HG02852 (cell line): ENCODE measurements around the gene PI4KB.

Experiments
- ATAC-seq: cut with Tn5 transposase; IDR thresholded peaks from one replicate; pipeline ENCODE4 v1.9.1; 2021; ENCODE audit warnings: mild to moderate bottlenecking, moderate library complexity; ENCODE audit not compliant: unreplicated experiment

Gene PI4KB

DNA sequence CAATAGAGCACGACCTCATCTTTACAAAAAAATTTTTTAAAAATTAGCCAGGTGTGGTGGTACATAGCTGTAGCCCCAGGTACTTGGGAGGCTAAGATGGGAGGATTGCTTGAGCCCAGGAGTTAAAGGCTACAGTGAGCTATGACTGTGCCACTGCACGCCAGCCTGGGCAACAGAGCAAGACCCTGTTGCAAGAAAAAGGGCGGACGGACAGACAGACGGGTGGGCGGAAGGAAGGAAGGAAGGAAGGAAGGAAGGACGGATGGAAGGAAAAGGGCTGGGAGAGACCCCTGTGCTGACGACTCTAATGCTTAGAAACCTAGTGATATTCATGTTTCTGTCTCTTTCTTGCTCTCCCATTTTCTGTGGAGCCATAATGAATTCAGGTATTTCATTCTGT is 14.4 kb downstream of the PI4KB start:
- no peak for ATAC-seq

- ATAC-seq, result no peak
These were observed 14.8 kb downstream of the PI4KB start for GRCh38 chr1:151312411-151312810.

DNA sequence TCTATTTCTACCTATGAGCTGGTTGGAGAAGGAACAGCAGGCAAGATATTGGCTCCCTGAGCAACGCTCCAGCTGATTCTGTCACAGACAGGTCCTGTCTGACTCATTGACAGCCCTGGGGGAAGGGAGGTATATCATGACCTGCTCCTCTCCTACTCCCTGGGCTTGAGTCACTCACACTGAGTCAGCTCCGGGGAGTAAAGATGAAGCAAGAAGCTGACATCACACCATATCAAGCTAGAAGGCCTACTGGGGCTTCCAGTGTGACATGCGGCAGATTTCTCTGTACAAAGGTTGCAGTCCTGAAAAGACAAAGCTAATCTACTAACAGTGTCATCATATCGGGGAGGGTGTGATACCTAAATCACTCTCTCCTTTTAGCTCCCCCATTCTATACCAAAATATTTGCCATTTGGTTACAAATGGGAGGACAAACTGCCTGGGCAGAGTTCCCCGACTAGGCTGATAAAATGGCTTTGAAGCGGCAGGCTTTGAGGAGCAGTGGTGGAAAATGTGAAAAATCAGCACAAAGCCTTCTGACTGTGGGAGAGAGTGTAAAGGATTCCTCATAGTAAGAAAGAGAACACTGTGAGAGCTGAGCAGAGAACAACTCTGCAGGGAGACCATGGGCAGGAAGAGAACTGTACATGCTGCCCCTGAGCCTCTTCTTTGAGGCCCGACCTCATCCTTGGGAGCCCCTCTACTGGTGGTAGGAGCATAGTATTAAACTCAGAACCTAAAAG is 15.5 kb downstream of the PI4KB start:
- no peak for ATAC-seq

DNA sequence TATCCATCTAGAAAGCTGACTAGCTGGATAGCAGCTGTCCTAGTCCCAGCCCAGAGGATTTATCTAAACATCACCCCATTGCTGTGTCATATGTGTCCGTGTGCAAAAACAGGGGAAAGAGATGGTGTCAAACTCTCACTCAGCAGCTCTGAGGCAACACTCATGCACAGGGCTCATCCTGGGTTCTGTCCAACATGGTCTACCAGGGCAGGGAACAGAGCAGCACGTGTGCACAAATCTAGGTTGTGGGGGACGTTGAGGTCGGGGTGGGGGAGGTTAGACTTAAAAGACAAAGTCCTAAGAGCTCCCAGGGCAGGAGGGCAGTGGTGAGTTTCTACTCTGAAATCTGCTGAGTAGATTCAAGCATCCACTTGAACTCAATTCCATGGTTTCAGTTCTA is 16.2 kb downstream of the PI4KB start:
- no peak for ATAC-seq

DNA sequence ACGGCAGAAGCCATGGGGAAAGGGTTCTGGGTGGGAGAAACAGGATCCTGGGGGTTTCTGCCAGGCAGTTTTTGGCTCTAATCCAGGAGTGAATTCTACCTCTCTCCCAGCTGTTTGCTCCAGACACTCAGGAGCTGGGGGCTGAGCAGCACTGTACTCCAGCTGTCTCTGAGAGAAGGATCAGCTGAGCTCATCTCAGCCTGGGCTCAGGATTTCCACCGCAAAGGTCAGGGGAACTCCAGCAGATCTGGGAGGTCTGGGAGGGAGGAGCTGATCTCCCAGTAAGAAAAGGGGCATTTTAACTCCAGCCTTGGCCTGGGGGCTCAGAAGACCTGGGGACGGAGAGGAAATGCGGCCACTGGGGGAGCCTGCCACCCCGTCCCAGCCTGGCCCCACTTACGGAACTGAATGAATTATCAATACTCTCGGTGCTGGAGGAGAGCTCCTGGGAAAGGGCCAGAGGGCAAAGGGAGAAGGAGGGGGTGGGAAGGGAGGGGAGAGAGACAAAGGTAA is 17.3 kb downstream of the PI4KB start:
- ATAC-seq, result no peak

DNA sequence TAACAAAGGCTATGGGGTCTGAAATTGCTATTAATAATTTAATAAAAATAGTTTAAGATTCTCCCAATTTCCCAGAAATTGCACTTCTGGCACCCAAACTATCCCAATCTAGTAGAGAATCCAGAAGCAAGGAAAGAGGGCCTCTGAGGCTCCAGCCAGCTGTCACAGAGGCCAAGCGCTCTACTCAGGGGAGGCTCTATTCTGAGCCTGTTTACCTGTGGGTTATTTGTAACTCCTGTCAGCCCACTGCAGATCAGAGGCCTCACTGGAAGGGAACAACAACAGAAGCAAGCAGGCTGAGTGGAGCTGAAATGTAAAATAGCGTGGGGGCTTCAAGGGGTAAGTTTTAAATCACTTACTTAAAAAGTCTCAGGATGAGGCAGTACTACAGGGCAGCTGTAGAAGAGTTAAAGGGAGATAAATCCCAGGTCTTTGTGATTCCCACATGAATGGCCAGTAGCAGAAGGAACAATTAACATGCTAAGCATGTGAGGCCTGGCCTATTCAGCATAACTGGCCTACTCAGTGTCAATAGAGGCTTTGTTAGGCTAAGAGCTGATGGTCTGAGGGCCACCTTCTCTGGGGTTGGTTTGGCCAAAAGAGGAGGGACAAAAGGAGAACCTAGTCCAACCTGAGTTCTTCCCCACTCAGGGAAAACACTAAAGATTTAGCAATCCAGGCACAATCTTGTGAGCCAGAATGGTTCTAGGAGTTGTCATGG is 32.3 kb downstream of the PI4KB start:
- ATAC-seq, result no peak

DNA sequence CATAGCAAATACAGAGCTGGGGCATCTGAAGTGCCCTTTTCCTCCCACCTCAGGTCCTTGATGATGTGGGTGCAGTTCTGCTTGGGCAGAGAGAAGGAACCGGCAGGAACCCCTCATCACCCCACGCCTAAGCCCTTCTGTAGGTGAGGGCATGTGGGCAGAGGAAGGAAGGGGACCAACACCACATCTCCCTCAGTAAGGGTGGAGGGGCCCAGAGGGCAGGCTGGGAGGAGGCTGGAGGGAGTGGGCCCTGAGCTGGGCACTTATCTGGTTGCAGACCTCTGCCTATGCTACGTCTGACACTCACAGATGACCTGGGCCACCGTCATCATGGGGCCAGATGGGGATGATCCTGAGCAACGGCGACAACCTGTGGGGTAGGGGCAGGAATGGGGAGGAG is 34.1 kb downstream of the PI4KB start:
- no peak for ATAC-seq

DNA sequence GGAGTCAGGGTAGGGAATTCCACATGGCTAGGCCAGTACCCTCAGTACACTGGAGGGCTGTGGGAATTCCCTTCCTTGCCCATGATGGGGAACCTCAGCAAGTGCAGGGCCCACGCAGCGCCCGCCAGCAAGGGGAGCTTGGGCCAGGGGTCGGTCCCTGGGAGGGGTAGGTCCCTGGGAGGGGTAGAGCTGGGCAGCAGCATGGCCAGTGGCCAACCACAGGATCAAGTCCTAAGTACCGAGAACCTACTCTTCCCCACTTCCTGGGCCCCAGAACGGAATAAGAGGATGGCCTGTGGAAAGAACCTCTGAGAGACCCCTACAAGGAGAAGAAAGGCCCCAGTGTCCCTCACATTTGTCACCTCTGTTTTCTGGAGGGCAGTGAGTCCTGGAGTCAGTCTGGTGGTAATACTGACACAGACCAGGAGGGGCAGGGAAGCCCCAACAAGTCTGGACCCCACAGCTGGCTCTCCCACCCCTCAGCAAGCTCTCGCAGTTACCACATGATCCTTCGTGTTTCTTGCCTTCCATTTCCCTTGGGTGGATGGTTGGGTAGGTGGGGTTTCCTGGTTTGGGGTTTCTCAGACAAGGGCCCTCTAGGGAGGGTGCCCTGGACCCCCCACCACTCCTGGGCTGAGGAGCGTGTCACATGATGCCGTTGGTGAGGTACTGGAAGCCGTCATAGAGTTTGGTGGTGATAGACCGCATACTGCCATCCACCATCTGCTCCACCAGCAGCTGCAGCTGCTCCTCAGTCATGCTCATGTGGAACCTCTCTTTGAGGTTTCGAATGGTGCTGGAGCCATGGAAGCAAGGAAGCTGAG is 34.8 kb downstream of the PI4KB start:
- no peak for ATAC-seq

- no peak for ATAC-seq
These were observed 36.4 kb downstream of the PI4KB start for GRCh38 chr1:151290709-151291303.

- ATAC-seq, result no peak
These were observed 37.1 kb downstream of the PI4KB start for GRCh38 chr1:151289991-151290708.

GRCh38 chr1:151289080-151289935 is 37.9 kb downstream of the PI4KB start:
- no peak for ATAC-seq

- ATAC-seq, result no peak
These were observed 38.7 kb downstream of the PI4KB start for GRCh38 chr1:151288502-151288901.

DNA sequence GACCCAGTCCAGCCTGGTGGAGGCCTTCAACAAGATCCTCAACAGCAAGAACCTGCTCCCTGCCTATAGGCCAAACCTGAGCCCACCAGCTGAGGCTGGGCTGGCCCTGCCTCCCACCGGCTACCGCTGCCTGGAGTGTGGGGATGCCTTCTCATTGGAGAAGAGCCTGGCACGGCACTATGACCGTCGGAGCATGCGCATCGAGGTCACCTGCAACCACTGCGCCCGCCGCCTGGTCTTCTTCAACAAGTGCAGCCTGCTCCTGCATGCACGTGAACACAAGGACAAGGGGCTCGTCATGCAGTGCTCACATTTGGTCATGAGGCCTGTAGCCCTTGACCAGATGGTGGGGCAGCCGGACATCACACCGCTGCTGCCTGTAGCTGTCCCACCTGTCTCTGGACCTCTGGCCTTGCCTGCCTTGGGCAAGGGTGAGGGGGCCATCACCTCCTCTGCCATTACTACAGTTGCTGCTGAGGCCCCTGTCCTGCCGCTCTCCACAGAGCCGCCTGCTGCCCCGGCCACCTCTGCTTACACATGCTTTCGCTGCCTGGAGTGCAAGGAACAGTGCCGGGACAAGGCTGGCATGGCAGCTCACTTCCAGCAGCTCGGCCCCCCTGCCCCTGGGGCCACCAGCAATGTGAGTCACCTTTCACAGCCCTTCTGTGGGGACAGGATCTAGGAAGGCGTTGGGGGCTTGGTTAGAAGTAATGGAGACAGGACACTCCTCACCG is 39.3 kb downstream of the PI4KB start:
- no peak for ATAC-seq

- no peak for ATAC-seq
These were observed 39.9 kb downstream of the PI4KB start for GRCh38 chr1:151287341-151287699.

DNA sequence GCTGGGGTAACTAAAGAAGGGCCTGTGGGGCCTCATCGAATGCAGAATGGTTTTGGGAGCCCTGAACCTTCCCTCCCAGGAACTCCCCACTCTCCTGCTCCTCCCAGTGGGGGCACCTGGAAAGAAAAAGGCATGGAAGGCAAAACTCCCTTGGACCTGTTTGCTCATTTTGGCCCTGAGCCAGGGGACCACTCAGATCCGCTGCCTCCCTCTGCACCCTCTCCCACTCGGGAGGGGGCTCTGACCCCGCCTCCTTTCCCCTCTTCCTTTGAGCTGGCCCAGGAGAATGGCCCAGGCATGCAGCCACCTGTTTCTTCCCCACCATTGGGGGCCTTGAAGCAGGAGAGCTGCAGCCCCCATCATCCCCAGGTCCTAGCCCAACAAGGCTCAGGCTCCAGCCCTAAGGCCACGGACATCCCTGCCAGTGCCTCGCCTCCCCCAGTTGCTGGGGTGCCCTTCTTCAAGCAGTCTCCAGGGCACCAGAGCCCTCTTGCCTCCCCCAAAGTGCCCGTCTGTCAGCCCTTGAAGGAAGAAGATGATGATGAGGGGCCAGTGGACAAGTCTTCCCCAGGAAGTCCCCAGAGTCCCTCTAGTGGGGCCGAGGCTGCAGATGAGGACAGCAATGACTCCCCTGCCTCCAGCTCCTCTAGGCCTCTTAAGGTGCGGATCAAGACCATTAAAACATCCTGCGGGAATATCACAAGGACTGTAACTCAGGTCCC is 40.4 kb downstream of the PI4KB start:
- ATAC-seq, result no peak

DNA sequence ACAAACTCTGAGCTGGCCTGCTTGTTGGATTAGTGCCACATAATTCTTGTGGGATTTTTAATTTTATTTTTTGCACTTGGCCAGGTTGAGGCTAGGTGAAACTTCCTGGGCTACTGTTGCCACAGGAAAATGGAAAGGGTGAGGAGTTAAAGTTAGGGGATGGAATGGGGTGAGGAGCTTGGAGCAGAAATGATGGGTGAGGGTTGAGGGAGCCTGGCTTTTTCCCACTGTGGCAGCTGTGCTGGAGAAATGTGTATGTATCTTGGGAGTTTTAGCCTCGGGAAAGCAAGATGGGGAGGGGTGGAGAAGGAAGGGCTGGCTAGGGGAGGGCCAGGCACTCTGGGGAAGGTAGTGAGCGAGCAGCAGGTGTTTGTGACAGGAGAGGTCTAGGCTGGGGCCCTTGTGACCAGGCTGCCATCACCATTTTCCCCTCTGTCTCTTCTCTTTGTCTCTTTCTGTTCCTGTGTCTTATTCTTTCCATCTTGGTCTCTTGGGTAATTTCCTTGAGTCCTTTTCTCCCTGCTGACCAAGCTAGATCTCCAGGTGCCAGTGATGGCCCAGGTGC is 43.1 kb downstream of the PI4KB start:
- ATAC-seq, result no peak

- no peak for ATAC-seq
These were observed 44.1 kb downstream of the PI4KB start for GRCh38 chr1:151282883-151283725.
